ENCODE measurements around the gene TM9SF3. TPM values are rescaled to one million over a fixed set of nuclear protein-coding genes. Genes with fewer than 3 reads are reported as not detected.

The TM9SF3 gene
- total RNA-seq, 1 donor from 2014 or later: 74.9 TPM

DNA sequence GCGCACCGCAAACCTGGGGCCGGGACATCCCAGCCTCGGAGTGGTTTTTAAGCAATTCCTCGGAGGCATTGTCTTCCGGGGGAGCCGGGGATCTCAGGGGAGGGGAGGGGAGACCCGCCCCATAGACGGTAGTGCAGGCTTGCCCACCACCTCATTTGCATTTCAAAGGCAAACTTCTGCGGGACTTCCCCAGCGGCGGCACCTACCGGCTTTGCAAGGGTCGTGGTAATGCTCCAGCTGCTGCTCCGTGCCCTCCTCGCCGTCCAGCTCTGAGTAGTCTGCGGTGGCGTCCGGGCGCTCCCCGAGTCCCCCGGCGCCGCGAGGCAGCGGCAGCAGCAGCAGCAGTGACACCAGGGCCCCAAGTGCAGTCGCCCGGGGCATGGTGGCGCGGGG lies 73.5 kb downstream of the TM9SF3 start:
- intact Hi-C loops (cut with micrococcal nuclease): loop anchor here (1.0 kb wide), 2 partner anchors 74 to 317 kb away; partner anchors contain the start of gene TM9SF3

DNA sequence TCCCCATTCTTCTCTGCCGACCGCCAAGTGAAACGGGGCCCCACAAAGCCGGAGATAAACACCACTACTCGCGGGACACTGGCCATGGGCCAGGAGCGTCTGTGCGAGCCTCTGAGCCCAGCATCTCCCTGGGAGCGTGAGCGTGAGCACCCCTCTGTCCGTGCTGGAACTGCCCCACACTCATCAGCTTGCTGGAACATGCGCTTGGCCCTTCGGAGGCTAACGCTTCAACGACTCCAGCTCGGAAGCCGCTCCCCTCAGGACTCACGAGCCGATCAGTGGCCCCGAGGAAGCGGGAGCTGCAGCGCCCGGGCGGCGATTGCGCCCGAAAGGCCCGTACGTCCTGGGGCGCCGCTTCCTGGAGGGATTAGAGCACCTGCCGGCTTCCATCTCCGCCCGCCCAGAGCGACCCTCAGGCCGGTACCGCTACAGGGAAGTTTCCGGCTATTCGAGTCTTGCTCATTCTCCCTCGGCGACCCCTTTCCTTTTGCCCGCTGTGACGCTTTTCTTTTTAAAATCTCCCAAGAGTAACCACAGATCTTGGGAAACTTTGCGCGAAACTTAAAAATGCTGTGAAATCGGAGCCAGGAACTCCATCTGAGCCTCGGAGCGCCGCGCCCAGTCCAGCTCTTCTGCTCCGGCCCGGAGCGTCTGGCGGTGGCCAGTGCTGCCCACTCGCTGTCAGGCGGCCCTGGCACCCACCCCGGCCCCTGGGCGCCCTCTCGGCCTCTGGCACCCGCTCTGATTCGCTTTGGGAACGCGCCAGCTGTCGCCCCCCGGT lies 74.1 kb downstream of the TM9SF3 start:
- intact Hi-C loops (cut with micrococcal nuclease): loop anchor here (1.0 kb wide), 2 partner anchors 75 to 318 kb away; partner anchors contain the start of gene TM9SF3

GRCh38 chr10:96511044-96511945 lies 75.5 kb downstream of the TM9SF3 start:
- intact Hi-C loops (cut with micrococcal nuclease): loop anchor here (1.0 kb wide), 1 partner anchor 115 kb away; no protein-coding TSS in a partner anchor

- intact Hi-C loops (cut with micrococcal nuclease): no loop called here
Observed at GRCh38 chr10:96509017-96509641, 77.7 kb downstream of the TM9SF3 start.

- intact Hi-C loops (cut with micrococcal nuclease): no loop called here
Observed at GRCh38 chr10:96507044-96507443, 79.8 kb downstream of the TM9SF3 start.

DNA sequence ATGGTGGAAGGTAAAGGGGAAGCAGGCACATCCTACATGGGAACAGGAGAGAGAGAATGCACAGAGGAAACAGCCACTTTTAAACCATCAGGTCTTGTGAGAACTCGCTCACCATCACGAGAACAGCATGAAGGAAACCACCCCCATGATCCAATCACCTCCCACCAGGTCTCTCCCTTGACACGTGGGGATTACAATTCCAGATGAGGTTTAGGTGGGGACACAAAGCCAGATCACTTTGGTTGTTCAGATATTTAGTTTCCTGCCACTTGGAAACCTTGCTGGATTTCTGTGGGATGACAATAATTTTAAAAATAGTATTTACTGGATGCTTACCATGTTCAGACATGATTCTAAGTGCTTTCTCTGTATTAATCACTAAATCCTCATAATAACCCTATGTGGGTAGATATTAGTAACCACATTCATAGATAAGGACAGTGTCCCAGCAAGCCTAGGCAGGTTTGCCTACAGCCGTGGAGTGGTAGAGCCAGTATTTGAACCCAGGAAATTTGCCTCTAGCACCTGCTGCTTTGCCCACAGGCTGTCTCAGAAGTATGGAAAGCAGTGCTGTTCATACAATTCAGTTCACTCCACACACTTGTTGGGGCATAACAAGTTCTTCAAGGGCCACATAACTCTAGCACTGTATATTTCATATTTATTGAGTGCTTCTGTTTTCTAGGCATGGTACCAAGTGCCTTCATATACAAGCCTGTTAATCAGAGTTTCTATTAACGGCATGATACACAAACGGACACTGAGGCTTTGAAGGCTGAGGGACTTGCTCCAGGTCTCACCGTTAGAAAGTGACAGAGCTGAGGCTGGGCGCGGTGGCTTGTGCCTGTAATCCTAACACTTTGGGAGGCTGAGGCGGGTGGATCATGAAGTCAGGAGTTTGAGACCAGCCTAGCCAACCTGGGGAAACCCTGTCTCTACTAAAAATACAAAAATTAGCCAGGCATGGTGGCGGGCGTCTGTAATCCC lies 81.4 kb downstream of the TM9SF3 start:
- intact Hi-C loops (cut with micrococcal nuclease): no loop called here

DNA sequence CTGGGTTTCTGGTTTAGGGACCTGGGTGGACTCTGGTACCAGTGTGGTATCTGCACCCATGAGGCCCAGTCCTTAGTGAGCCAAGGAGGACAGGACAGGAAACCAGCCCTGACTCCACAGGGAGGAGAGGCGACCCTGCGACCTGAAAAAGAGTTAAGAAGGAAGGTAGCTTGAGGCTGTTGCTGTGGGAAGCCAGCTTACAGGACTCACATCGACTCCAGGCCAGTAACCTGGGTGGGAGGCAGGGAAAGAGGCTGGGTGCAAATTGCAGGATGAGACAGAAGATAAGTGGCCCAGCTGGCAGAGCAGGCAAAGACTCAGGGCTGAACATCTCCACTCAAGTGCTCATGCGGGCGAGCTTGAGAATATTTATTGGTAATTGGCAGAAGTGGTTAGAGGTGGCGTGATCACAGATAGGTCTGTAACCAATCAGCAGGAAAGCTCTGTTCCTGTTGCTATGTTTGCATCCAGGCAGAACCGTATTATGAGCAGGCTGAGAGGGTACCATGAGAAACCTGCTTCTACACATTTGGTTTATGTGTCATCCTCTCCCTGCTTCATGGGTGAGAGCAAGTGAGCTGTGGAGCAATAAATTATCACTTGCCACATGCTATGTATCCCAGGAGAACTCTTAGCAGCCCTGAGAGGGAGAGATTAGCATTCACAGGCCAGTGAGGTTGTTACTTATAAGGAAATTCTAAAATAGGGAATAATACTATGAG lies 84.1 kb downstream of the TM9SF3 start:
- intact Hi-C loops (cut with micrococcal nuclease): no loop called here

- intact Hi-C loops (cut with micrococcal nuclease): no loop called here
Observed at GRCh38 chr10:96501985-96502384, 84.8 kb downstream of the TM9SF3 start.

GRCh38 chr10:96500519-96500918 lies 86.3 kb downstream of the TM9SF3 start:
- intact Hi-C loops (cut with micrococcal nuclease): no loop called here

DNA sequence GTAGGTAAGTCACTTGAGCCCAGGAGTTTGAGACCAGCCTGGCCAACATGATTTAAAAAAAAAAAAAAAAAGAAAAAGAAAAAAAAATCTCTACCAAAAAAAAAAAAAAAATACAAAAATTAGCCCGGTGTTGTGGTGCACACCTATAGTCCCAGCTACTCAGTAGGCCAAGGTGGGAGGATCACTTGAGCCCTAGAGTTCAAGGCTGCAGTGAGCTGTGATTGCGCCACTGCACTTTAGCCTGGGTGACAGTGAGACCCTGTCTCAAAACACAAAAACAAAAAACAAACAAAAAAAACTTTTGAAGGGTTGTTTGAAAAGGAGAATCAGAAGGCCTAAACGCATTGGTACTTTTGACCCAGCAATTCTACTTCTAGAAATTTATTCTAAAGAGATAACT lies 86.8 kb downstream of the TM9SF3 start:
- intact Hi-C loops (cut with micrococcal nuclease): no loop called here

DNA sequence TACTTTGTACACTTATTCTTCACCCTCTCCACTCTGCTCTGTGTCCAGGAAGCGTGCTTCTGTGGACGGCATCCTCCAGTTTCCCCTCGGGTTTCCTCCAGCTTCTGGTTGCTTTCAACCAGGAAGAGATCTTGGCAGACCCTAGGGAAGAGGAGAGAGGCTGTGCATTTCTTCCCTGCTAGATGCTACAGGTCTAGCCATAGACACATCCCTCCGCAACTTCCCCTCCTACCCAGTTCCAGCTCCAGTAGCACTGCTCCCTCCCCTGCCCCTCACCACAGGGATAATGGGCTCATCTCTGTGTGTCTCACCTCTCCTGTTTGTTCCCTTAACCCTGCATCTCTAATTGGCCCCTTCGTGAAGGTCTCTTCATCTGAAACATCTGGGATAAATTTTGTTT lies 89.4 kb downstream of the TM9SF3 start:
- intact Hi-C loops (cut with micrococcal nuclease): no loop called here

DNA sequence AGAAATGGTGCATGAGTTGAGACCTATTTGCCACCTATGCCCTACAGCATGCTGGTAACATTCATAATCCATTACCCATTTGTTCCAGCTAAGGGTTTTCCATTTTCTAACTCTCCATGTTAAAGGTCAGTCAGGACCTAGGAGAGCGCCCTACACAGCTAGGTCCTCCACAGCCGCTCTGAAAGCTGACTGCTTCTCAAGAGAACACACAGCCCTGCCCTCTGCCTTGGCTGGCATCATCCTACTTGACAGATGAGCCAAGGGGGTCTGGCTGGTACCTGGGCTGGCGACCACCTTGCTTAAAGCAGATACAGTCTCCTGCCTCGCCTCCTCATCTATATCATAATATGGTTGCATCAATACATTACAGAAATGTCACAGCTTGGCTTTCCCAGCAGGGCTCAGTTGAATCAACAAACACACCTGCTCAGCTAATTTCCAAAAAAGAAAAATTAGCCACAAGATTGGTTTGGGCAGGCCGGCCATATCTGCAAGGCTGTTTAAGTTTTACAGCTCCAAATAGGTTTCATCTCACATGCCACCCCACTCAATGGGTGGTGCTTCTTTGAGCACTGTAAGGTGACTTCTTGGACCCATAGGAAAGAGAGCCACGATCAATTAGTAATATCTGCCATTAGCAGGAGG lies 90.4 kb downstream of the TM9SF3 start:
- intact Hi-C loops (cut with micrococcal nuclease): no loop called here

DNA sequence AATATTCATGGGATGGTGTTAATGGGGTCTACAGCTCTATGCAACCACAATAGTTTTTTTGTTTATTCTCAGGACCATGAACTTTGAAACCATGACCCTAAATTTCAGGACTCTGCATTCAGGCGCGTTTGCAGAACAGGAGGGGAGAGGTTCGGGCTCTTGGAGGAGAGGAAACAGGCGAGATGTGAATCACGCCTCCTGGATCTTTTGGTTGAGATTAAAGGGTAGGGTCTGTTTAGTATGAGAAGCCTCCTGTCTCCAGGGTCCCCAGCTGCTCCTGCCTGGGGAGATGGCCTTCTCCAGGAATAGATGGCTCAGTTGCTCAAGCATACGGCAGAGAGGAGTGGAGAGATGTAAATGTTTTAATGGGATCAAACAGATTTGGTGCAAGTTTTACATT lies 91.3 kb downstream of the TM9SF3 start:
- intact Hi-C loops (cut with micrococcal nuclease): no loop called here

GRCh38 chr10:96494694-96495093 lies 92.1 kb downstream of the TM9SF3 start:
- intact Hi-C loops (cut with micrococcal nuclease): no loop called here

- intact Hi-C loops (cut with micrococcal nuclease): no loop called here
Observed at GRCh38 chr10:96493871-96494525, 92.8 kb downstream of the TM9SF3 start.

DNA sequence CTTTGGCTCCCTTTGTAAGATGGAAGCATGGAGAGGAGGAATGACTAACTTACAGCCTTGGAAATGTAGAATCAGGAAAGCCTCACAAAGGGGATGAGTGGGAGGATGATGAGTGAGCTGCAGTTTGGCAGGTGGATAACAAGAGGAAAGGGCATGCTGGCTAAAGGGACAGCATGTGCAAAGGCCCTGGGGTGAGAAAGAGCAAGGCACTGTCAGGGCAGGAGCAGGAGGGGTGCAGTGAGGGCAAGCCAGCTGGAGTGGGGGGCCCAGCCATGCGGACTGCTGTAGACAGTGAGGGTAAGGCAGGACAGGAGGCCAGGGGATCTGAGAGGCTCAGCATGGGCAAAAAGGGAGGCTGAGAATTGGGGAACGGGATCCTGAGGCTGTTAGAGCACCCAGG lies 93.6 kb downstream of the TM9SF3 start:
- intact Hi-C loops (cut with micrococcal nuclease): no loop called here

GRCh38 chr10:96491303-96491702 lies 95.5 kb downstream of the TM9SF3 start:
- intact Hi-C loops (cut with micrococcal nuclease): no loop called here

DNA sequence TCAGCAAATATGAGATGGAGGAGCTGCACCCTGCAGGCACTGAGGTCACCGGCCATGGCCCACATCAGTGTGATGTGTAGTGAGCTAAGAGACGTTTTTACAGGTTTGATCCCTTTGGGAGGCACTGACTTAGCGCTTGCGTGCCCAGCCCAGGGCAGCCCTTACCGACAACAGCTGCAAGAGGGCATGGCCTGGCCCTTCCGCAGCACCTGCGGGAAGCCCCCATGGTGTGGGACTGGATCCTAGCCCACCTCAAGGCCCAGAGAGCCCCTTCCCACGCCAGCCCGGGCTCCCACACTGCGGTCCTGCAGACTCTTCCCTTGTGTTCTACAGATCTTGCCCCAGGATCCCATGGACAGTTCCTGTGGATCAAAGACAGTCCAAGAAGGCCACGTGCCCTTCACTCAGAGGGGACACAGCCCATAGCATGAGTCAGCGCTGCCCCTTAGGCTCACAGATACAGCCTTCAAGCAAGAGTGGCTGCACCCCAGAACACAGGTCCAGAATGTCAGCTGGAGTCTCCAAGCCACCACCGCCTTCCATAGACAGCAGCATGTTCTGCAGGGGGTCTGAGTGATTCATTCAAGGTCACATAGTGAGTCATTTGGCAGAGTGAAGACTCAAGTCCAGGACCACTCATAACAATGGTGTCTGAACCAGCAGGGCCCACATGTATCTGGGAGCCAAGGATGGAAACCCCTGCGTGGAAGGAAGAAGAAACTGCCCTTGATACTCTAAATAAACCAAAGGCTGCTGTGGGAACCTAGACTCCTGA lies 98.5 kb downstream of the TM9SF3 start:
- intact Hi-C loops (cut with micrococcal nuclease): no loop called here
